Activated naive CD8-positive, alpha-beta T cell treated with anti-CD3 and anti-CD28 coated beads for 36 hours (primary cell): ENCODE results near the gene FBXO45. TPM values are rescaled to one million over a fixed set of nuclear protein-coding genes. Genes with fewer than 3 reads are reported as not detected.
"Not testable (repeated sequence)": the region's sequence is repeated elsewhere in the genome, so short reads cannot be mapped to it uniquely, and the experiment has no call there.

Experiments used
- DNase-seq: peaks from one replicate; pipeline ENCODE4 v3.0.0; 2021
- H3K27ac Mint-ChIP-seq: one replicate; pipeline ENCODE4 v1.8.0; 2022; ENCODE audit warnings: mild to moderate bottlenecking, moderate library complexity, mixed read lengths
- H3K27me3 Mint-ChIP-seq: one replicate; pipeline ENCODE4 v1.8.0; 2022; ENCODE audit warnings: mild to moderate bottlenecking, mixed read lengths
- H3K36me3 Mint-ChIP-seq: one replicate; pipeline ENCODE4 v1.8.0; 2021; ENCODE audit warnings: mild to moderate bottlenecking, mixed read lengths
- H3K4me1 Mint-ChIP-seq: one replicate; pipeline ENCODE4 v1.8.0; 2021; ENCODE audit warnings: mixed read lengths
- H3K4me3 Mint-ChIP-seq: one replicate; pipeline ENCODE4 v1.8.0; 2022; ENCODE audit warnings: mild to moderate bottlenecking, moderate library complexity, mixed read lengths
- H3K9me3 Mint-ChIP-seq: one replicate; pipeline ENCODE4 v1.8.0; 2022; ENCODE audit warnings: mixed read lengths
- total RNA-seq, 2 experiments: library from RNA; stranded (reverse); gene quantifications; one replicate each; pipeline ENCODE4 v1.2.3, GENCODE V29; 2021

The FBXO45 gene
- total RNA-seq, 2 experiments from 2014 or later = 26.1 to 26.3 TPM

GRCh38 chr3:196546537-196546936 is 21.9 kb upstream of the FBXO45 start:
- Mint-ChIP-seq H3K27ac (no peak overlapping the region), H3K36me3 (peaks cover 7% of the 10 kb centered on the region), H3K27me3 (no peaks in the 10 kb centered on the region), H3K4me3 (no peak overlapping the region), H3K9me3 (peaks cover 13% of the 10 kb centered on the region), H3K4me1 (no peaks in the 10 kb centered on the region)
- DNase-seq = no peak

DNA sequence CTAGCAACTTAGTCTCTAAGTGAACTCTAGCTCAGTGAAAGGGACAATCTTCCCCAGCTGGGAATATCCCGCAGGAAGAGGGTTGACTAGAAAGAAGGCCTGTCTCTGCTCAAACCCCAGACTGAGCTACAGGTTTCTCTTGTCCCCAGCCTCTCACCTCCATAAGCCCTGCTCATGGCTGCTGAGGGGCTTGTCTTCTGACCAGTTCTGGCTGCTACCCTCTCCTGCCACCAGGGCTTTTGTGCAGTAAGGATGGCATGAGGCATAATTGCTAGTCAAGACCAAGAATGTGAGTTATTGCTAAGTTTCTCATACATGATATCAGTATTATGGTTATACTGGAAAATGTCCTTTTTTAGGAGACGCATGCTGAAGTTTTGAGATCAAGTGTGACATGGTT is 21.4 kb upstream of the FBXO45 start:
- Mint-ChIP-seq H3K9me3 (peaks cover 13% of the 10 kb centered on the region), H3K36me3 (peaks cover 7% of the 10 kb centered on the region), H3K4me3 (no peak overlapping the region), H3K4me1 (no peaks in the 10 kb centered on the region), H3K27ac (no peak overlapping the region), H3K27me3 (no peaks in the 10 kb centered on the region)
- DNase-seq = no peak

DNA sequence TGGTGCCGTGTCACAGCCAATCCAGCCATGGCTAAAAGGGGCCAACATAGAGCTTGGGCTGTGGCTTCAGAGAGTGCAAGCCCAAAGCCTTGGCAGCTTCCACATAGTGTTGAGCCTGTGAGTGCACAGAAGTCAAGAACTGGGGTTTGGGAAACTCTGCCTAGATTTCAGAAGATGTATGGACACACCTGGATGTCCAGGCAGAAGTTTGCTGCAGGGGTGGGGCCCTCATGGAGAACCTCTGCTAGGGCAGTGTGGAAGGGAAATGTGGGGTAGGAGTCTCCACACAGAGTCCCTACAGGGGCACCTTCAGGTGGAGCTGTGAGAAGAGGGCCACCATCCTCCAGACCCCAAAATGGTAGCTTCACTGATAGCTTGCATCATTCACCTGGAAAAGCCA is 19.1 kb upstream of the FBXO45 start:
- not testable (repeated sequence) for H3K4me1 Mint-ChIP-seq, H3K27ac Mint-ChIP-seq, H3K27me3 Mint-ChIP-seq, H3K36me3 Mint-ChIP-seq, DNase-seq, H3K4me3 Mint-ChIP-seq
- H3K9me3 Mint-ChIP-seq = peaks cover 13% of the 10 kb centered on the region

GRCh38 chr3:196550172-196550571 is 18.3 kb upstream of the FBXO45 start:
- DNase-seq, H3K27me3 Mint-ChIP-seq, H3K27ac Mint-ChIP-seq, H3K4me1 Mint-ChIP-seq, H3K4me3 Mint-ChIP-seq: not testable (repeated sequence)
- peaks cover 13% of the 10 kb centered on the region for H3K9me3 Mint-ChIP-seq
- peaks cover 11% of the 10 kb centered on the region for H3K36me3 Mint-ChIP-seq

DNA sequence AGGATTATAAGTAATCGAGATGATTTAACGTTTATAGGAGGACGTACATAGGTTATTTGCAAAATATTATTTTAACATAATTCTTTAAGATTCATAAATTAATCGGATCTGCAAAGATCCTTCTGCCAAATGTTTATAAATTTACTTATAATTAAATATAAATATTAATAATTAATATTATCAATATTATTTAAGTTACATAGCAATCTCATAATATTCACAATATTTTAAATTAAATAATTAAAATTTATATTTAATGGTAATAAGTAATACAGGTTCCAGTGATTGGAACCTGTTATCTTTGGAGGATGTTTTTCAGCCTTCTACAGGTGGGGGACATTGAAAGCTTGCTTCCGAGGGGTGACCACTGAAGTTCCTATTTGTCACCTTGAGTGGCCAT is 16.2 kb upstream of the FBXO45 start:
- peaks cover 5% of the 10 kb centered on the region for H3K4me1 Mint-ChIP-seq
- H3K9me3 Mint-ChIP-seq = peaks cover 13% of the 10 kb centered on the region
- H3K27me3 Mint-ChIP-seq = no peaks in the 10 kb centered on the region
- no peak overlapping the region for H3K27ac Mint-ChIP-seq
- H3K36me3 Mint-ChIP-seq = peaks cover 12% of the 10 kb centered on the region
- no peak overlapping the region for H3K4me3 Mint-ChIP-seq
- no peak for DNase-seq

DNA sequence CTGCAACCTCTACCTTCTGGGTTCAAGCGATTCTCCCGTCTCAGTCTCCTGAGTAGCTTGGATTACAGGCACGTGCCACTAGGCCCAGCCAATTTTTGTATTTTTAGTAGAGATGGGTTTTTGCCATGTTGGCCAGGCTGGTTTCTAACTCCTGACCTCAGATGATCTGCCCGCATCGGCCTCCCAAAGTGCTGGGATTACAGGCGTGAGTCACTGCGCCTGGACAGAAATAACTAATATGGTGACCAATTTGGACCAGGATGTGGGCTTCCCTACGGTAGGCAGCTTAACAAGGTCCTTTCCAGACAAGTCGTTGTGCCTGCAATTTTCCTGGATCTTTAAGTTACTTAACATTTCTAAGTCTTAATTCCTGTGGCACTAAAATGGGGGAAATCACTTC is 14.9 kb upstream of the FBXO45 start:
- no peak for DNase-seq
- no peak overlapping the region for H3K4me3 Mint-ChIP-seq
- no peaks in the 10 kb centered on the region for H3K27me3 Mint-ChIP-seq
- no peak overlapping the region for H3K27ac Mint-ChIP-seq
- peaks cover 5% of the 10 kb centered on the region for H3K4me1 Mint-ChIP-seq
- H3K9me3 Mint-ChIP-seq = peaks cover 10% of the 10 kb centered on the region
- peaks cover 10% of the 10 kb centered on the region for H3K36me3 Mint-ChIP-seq

- Mint-ChIP-seq H3K27ac (peak overlapping the region; percentile 9), H3K4me1 (peaks cover 9% of the 10 kb centered on the region), H3K4me3 (no peak overlapping the region), H3K27me3 (no peaks in the 10 kb centered on the region), H3K9me3 (peaks cover 10% of the 10 kb centered on the region), H3K36me3 (peaks cover 14% of the 10 kb centered on the region)
- DNase-seq = no peak
Observed at GRCh38 chr3:196554205-196554604, 14.3 kb upstream of the FBXO45 start.

DNA sequence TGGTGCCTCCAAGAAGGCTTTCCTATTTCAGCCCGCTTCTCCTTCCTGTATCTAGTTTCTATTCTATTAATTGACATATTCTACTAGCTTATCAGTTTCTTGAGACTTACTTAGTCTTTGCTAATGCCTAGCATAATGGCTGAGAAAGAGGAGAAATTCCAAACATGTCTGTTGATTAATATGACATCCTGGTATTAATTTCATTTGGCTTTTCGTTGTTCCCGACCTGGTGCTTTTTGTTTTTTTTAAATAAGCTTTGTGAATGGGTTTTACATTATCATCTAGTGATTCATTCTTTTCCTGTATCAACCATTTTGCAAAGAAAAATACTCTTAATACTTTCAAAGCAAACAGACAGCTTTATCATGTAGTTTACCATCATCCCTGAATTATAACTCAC is 13.2 kb upstream of the FBXO45 start:
- peaks cover 10% of the 10 kb centered on the region for H3K36me3 Mint-ChIP-seq
- H3K27me3 Mint-ChIP-seq = no peaks in the 10 kb centered on the region
- H3K4me1 Mint-ChIP-seq = peaks cover 13% of the 10 kb centered on the region
- no peak overlapping the region for H3K4me3 Mint-ChIP-seq
- DNase-seq = no peak
- no peak overlapping the region for H3K27ac Mint-ChIP-seq
- H3K9me3 Mint-ChIP-seq = peaks cover 2% of the 10 kb centered on the region

DNA sequence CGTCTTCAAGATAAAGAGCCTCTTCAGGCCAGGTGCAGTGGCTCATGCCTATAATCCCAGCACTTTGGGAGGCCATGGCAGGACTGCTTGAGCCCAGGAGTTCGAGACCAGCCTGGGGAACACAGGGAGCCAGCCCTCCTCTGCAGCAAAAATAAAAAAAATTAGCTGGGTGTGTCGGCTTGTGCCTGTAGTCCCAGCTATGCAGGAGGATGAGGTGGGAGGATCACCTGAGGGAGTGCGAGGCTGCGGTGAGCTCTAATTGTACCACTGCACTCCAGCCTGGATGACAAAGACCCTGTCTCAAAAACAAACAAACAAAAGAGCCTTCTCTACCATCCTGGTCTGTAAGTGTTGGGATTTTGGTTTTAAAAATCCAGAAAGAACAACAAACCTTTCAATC is 11.2 kb upstream of the FBXO45 start:
- Mint-ChIP-seq H3K4me1 (peaks cover 13% of the 10 kb centered on the region), H3K36me3 (peaks cover 9% of the 10 kb centered on the region), H3K9me3 (no peaks in the 10 kb centered on the region), H3K4me3 (no peak overlapping the region), H3K27ac (no peak overlapping the region), H3K27me3 (no peaks in the 10 kb centered on the region)
- DNase-seq = no peak

- Mint-ChIP-seq H3K27ac (no peak overlapping the region), H3K36me3 (peaks cover 9% of the 10 kb centered on the region), H3K9me3 (no peaks in the 10 kb centered on the region), H3K4me3 (no peak overlapping the region), H3K27me3 (no peaks in the 10 kb centered on the region), H3K4me1 (peaks cover 17% of the 10 kb centered on the region)
- DNase-seq = no peak
Observed at GRCh38 chr3:196558476-196558875, 10.0 kb upstream of the FBXO45 start.

DNA sequence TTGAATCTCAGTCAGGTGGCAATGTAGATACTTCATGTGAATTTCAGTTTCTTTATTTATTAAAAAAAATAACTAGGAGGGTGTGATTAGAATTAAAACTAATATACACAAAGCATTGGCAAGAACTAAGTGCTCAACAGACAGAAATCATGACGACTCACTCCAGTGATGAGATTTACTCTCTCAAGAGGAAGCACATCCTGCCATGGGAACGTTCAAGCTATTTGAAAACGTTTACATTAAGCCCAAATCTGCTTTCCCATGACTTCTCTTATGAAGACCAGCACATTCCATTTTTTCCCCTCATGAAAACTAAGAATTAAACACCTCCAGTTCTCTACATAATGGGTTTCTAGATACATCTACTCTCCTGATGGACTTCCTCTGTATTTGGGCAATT is 8.6 kb upstream of the FBXO45 start:
- H3K27ac Mint-ChIP-seq = no peak overlapping the region
- H3K36me3 Mint-ChIP-seq = peaks cover 11% of the 10 kb centered on the region
- DNase-seq = no peak
- peaks cover 28% of the 10 kb centered on the region for H3K4me1 Mint-ChIP-seq
- H3K4me3 Mint-ChIP-seq = no peak overlapping the region
- no peaks in the 10 kb centered on the region for H3K9me3 Mint-ChIP-seq
- no peaks in the 10 kb centered on the region for H3K27me3 Mint-ChIP-seq

DNA sequence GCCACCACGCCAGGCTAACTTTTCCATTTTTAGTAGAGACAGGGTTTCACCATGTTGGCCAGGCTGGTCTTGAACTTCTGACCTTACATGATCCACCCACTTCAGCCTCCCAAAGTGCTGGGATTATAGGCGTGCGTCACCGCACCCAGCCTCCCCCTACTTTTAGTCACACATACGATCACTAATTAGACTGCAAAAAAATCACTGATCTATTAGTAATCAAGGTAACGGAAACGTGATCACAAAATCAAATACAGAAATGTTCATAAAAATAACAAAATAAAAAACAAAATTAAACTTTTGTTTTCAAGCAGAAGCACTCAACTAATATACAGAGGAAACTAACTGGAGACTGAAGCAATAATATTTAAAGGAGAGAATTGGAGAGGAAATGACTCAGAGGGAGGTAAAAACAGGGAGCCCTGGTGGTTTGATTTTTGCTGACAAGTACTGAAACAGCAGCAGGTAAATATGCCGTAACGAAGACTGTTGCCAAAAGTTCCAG is 4.7 kb upstream of the FBXO45 start:
- no peaks in the 10 kb centered on the region for H3K27me3 Mint-ChIP-seq
- no peaks in the 10 kb centered on the region for H3K9me3 Mint-ChIP-seq
- H3K36me3 Mint-ChIP-seq = peaks cover 9% of the 10 kb centered on the region
- H3K27ac Mint-ChIP-seq = no peak overlapping the region
- H3K4me3 Mint-ChIP-seq = no peak overlapping the region
- no peak for DNase-seq
- peaks cover 37% of the 10 kb centered on the region for H3K4me1 Mint-ChIP-seq

DNA sequence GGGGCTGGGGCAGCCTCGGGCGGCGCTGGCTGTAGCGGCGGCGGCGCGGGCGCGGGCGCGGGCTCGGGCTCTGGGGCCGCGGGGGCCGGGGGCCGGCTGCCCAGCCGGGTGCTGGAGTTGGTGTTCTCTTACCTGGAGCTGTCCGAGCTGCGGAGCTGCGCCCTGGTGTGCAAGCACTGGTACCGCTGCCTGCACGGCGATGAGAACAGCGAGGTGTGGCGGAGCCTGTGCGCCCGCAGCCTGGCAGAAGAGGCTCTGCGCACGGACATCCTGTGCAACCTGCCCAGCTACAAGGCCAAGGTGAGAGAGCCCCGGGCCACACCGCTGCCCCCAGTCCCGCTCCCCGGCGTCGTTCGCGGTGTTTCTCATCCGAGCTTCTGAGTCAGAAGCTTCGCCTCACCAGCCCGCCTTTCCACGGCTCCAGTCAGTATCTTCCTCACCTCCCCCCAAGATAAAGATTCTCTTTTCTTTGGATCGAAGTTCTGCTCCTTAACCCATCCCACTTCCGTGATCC is 600 bp downstream of the FBXO45 start:
- H3K27me3 Mint-ChIP-seq = no peaks in the 10 kb centered on the region
- no peaks in the 10 kb centered on the region for H3K9me3 Mint-ChIP-seq
- H3K4me3 Mint-ChIP-seq = peak overlapping the region; percentile 89
- peak; percentile 47 for DNase-seq
- H3K27ac Mint-ChIP-seq = peak overlapping the region; percentile 78
- peaks cover 32% of the 10 kb centered on the region for H3K4me1 Mint-ChIP-seq
- H3K36me3 Mint-ChIP-seq = peaks cover 13% of the 10 kb centered on the region

DNA sequence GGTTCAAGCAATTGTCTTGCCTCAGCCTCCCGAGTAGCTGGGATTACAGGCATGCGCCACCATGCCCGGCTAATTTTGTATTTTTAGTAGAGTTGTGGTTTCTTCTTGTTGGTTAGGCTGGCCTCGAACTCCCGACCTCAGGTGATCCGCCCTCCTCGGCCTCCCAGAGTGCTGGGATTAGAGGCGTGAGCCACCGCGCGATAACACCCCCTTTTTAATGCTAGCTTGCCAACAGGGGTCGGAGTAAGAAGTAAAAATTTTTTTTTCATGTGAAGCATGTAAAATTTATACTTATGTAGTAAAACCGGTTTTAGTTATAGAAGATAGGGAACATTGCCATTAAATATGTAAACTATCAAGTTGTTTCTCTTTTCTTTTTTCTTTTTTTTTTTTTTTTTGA is 1.9 kb downstream of the FBXO45 start:
- H3K9me3 Mint-ChIP-seq, H3K27me3 Mint-ChIP-seq, H3K27ac Mint-ChIP-seq, DNase-seq: not testable (repeated sequence)
- H3K36me3 Mint-ChIP-seq = peaks cover 12% of the 10 kb centered on the region
- peaks cover 23% of the 10 kb centered on the region for H3K4me1 Mint-ChIP-seq
- peak overlapping the region; percentile 89 for H3K4me3 Mint-ChIP-seq

- H3K27ac Mint-ChIP-seq = no peak overlapping the region
Observed at GRCh38 chr3:196572389-196572788, 3.9 kb downstream of the FBXO45 start.

GRCh38 chr3:196585044-196585757 is 16.7 kb downstream of the FBXO45 start:
- peaks cover 4% of the 10 kb centered on the region for H3K4me1 Mint-ChIP-seq
- no peak for DNase-seq
- H3K9me3 Mint-ChIP-seq = no peaks in the 10 kb centered on the region
- H3K36me3 Mint-ChIP-seq = peaks cover 19% of the 10 kb centered on the region
- H3K27me3 Mint-ChIP-seq = no peaks in the 10 kb centered on the region
- H3K27ac Mint-ChIP-seq = no peak overlapping the region
- H3K4me3 Mint-ChIP-seq = no peak overlapping the region

More at GRCh38 chr3:196572389-196572788, 3.9 kb downstream of the FBXO45 start:
- Mint-ChIP-seq H3K27me3 (no peaks in the 10 kb centered on the region), H3K4me1 (peaks cover 19% of the 10 kb centered on the region), H3K9me3 (no peaks in the 10 kb centered on the region), H3K4me3 (no peak overlapping the region), H3K36me3 (peaks cover 13% of the 10 kb centered on the region)
- no peak for DNase-seq
